ENCODE measurements around the gene LPAR1.

LPAR1 gene

DNA sequence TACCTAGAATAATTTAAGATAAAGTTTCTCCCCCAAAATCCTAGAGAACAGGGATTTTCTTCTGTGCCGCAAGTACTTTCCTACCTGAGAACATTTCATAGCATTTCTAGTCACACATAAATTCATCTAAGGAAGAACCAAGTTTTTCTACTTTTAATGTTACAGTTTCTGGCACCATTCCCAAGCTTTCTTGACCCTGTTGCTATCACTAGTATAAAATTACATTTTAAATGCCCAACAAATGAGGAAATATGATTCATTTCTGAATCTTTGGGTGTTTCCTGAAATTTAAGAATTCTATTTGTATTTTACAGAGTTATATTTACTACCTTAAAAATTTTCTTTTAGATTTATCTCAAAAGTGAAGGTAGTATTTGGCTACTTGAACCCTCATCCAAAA, 137.8 kb downstream of the LPAR1 start:
- no peak overlapping the region for H3K27ac ChIP-seq (ENCODE audit: low read length)
- H3K9ac ChIP-seq (ENCODE audit: low read length in 2 of 2) = no peak overlapping the region
- no peak overlapping the region for H3K4me3 ChIP-seq (ENCODE audit: low read length in 2 of 2)
- no peaks in the 10 kb centered on the region for H3K27me3 ChIP-seq (ENCODE audit: control insufficient read depth in 1 of 2, insufficient read depth in 2 of 2, low read length in 2 of 2)
- no peaks in the 10 kb centered on the region for H3K36me3 ChIP-seq (ENCODE audit: control insufficient read depth in 2 of 2, insufficient read depth in 2 of 2, low read length in 2 of 2)
- no peaks in the 10 kb centered on the region for H3K4me1 ChIP-seq (ENCODE audit: control insufficient read depth, insufficient read depth, low read length)
- H3K9me3 ChIP-seq (ENCODE audit: control insufficient read depth in 2 of 2, low read length in 2 of 2) = no peaks in the 10 kb centered on the region

DNA sequence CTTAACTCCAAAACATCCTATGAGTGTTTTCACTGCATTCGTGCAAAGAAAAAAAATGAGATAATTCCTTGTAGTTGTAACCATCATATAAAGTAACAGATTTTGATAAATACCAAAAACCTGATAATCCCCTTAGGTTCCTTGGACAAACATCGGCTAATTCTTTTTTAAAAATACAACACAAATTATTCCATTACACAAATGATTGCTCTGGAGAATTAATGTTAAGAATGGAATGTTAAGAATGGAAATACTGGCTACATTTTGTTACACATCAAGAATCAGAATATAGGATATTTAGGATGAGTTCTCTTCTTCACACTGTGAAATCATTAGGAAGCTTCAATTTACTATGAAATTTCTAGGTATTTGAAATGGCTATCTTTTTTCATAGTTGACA, 139.4 kb downstream of the LPAR1 start:
- no peaks in the 10 kb centered on the region for H3K9me3 ChIP-seq (ENCODE audit: control insufficient read depth in 2 of 2, low read length in 2 of 2)
- H3K27me3 ChIP-seq (ENCODE audit: control insufficient read depth in 1 of 2, insufficient read depth in 2 of 2, low read length in 2 of 2) = no peaks in the 10 kb centered on the region
- no peak overlapping the region for H3K4me3 ChIP-seq (ENCODE audit: low read length in 2 of 2)
- H3K9ac ChIP-seq (ENCODE audit: low read length in 2 of 2) = no peak overlapping the region
- no peak overlapping the region for H3K27ac ChIP-seq (ENCODE audit: low read length)
- no peaks in the 10 kb centered on the region for H3K4me1 ChIP-seq (ENCODE audit: control insufficient read depth, insufficient read depth, low read length)
- no peaks in the 10 kb centered on the region for H3K36me3 ChIP-seq (ENCODE audit: control insufficient read depth in 2 of 2, insufficient read depth in 2 of 2, low read length in 2 of 2)

DNA sequence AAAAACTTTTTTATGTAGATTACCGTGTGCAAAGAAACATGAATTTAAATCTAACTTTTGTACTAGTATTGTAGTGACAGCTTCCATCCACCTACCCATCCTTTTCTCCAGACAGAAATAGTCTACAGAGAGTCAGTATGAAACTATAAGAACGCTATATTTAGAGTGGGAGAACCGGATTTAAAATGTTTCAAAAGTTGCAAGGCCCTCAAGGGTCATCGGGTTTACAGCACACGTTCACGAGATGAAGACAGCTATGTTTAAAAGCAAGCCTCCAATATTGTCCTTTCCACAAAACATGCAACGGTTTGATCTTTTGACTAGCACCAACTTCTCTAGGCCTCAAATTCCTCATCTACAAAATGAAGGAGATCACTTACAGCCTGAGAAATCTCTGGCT, 139.9 kb downstream of the LPAR1 start:
- Histone ChIP-seq H3K4me3 (ENCODE audit: low read length in 2 of 2) (no peak overlapping the region), H3K9me3 (ENCODE audit: control insufficient read depth in 2 of 2, low read length in 2 of 2) (no peaks in the 10 kb centered on the region), H3K36me3 (ENCODE audit: control insufficient read depth in 2 of 2, insufficient read depth in 2 of 2, low read length in 2 of 2) (no peaks in the 10 kb centered on the region), H3K4me1 (ENCODE audit: control insufficient read depth, insufficient read depth, low read length) (no peaks in the 10 kb centered on the region), H3K9ac (ENCODE audit: low read length in 2 of 2) (no peak overlapping the region), H3K27ac (ENCODE audit: low read length) (no peak overlapping the region), H3K27me3 (ENCODE audit: control insufficient read depth in 1 of 2, insufficient read depth in 2 of 2, low read length in 2 of 2) (no peaks in the 10 kb centered on the region)

DNA sequence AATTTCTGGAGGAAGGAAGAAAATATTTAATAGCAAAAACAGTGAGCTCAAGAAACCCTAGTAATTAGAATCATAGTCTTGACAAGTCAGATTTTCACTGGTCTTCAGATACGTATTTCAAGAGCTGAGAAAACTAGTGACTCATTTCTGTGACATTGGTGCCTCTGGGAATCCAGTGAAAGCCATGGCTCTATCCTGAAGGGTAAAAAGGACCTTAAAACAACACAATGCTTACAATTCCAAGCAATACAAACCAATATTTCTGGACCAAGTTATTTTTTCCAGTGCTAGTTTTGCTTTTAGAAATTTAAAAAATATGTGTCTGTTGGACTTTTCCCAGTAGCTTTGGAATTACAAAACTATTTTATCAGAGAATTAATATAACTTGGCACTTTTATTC, 140.3 kb downstream of the LPAR1 start:
- Histone ChIP-seq H3K27ac (ENCODE audit: low read length) (no peak overlapping the region), H3K9me3 (ENCODE audit: control insufficient read depth in 2 of 2, low read length in 2 of 2) (no peaks in the 10 kb centered on the region), H3K9ac (ENCODE audit: low read length in 2 of 2) (no peak overlapping the region), H3K36me3 (ENCODE audit: control insufficient read depth in 2 of 2, insufficient read depth in 2 of 2, low read length in 2 of 2) (no peaks in the 10 kb centered on the region), H3K4me1 (ENCODE audit: control insufficient read depth, insufficient read depth, low read length) (no peaks in the 10 kb centered on the region), H3K4me3 (ENCODE audit: low read length in 2 of 2) (no peak overlapping the region), H3K27me3 (ENCODE audit: control insufficient read depth in 1 of 2, insufficient read depth in 2 of 2, low read length in 2 of 2) (no peaks in the 10 kb centered on the region)

DNA sequence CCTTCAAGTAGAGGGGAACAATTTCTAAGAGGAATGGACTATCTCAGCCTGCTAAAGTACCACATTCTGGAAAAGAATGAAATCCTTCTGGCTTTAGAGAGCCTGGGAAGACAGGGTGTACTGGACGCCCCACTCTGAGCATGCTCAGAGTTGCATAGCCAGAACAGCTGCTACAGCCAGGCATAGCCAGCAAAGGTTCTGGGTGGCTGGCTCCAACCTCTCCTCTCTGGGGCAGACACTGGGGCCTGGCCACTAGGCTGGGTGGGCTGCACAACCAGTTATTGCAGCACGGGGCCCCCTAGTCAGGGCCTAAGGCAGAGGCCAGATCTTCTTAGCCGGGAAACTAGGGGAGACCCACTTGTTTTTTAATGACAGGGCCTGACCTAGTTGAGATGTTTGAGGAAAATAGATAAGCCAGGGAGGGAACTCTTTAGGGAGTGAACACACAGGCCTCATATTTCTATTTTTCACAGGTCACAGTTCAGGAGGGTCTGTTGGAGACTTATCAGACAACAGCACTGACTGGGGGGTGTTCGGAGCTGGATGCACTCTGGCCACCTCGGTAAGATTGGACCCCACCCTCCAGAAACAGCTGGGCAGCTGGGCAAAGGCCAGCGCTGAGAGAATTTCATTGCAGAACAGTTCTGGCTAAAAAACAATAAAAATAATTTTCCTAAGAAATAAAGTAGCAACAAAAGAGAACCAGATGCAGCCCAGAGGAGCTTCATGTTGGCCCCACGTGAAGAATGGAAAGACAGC, 142.9 kb downstream of the LPAR1 start:
- Histone ChIP-seq H3K27ac (ENCODE audit: low read length) (no peak overlapping the region), H3K9me3 (ENCODE audit: control insufficient read depth in 2 of 2, low read length in 2 of 2) (no peaks in the 10 kb centered on the region), H3K9ac (ENCODE audit: low read length in 2 of 2) (no peak overlapping the region), H3K27me3 (ENCODE audit: control insufficient read depth in 1 of 2, insufficient read depth in 2 of 2, low read length in 2 of 2) (no peaks in the 10 kb centered on the region), H3K4me1 (ENCODE audit: control insufficient read depth, insufficient read depth, low read length) (no peaks in the 10 kb centered on the region), H3K4me3 (ENCODE audit: low read length in 2 of 2) (no peak overlapping the region), H3K36me3 (ENCODE audit: control insufficient read depth in 2 of 2, insufficient read depth in 2 of 2, low read length in 2 of 2) (no peaks in the 10 kb centered on the region)

DNA sequence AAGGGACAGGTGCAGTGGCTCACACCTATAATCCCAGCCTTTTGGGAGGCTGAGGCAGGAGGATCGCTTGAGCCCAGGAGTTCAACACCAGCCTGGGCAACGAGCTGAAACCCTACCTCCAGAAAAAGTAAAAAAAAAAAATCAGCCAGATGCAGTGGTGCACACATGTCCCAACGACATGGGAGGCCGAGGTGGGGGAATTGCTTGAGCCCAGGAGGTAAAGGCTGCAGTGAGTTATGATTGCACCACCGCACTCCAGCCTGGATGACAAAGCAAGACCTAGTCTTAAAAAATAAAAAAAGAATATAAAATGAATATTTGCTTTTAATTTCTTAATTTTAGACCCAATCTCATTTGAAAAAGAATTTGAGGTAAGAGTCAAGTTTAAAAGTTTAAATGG, 143.5 kb downstream of the LPAR1 start:
- Histone ChIP-seq H3K4me1 (ENCODE audit: control insufficient read depth, insufficient read depth, low read length) (no peaks in the 10 kb centered on the region), H3K4me3 (ENCODE audit: low read length in 2 of 2) (no peak overlapping the region), H3K9ac (ENCODE audit: low read length in 2 of 2) (no peak overlapping the region), H3K27ac (ENCODE audit: low read length) (no peak overlapping the region), H3K36me3 (ENCODE audit: control insufficient read depth in 2 of 2, insufficient read depth in 2 of 2, low read length in 2 of 2) (no peaks in the 10 kb centered on the region), H3K9me3 (ENCODE audit: control insufficient read depth in 2 of 2, low read length in 2 of 2) (no peaks in the 10 kb centered on the region), H3K27me3 (ENCODE audit: control insufficient read depth in 1 of 2, insufficient read depth in 2 of 2, low read length in 2 of 2) (no peaks in the 10 kb centered on the region)

DNA sequence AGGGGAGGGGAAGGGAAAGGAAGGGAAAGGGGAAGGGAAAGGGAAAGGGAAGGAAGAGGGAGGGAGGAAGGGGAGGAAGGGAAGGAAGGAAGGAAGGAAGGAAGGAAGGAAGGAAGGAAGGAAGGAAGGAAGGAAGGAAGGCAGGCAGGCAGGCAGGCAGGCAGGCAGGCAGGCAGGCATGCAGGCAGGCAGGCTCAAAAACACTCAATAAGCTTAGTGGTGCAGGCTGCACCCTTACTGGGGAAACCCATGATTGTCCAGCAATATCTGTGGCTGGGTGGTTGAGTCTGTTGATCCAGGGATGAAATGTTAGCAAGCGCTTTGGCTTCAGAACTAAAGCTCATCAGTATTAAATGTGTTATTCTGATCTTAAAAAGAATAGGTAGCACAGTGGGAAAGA, 145.6 kb downstream of the LPAR1 start:
- Histone ChIP-seq H3K27ac (ENCODE audit: low read length) (no peak overlapping the region), H3K9me3 (ENCODE audit: control insufficient read depth in 2 of 2, low read length in 2 of 2) (no peaks in the 10 kb centered on the region), H3K9ac (ENCODE audit: low read length in 2 of 2) (no peak overlapping the region), H3K36me3 (ENCODE audit: control insufficient read depth in 2 of 2, insufficient read depth in 2 of 2, low read length in 2 of 2) (no peaks in the 10 kb centered on the region), H3K4me1 (ENCODE audit: control insufficient read depth, insufficient read depth, low read length) (no peaks in the 10 kb centered on the region), H3K4me3 (ENCODE audit: low read length in 2 of 2) (no peak overlapping the region), H3K27me3 (ENCODE audit: control insufficient read depth in 1 of 2, insufficient read depth in 2 of 2, low read length in 2 of 2) (no peaks in the 10 kb centered on the region)

DNA sequence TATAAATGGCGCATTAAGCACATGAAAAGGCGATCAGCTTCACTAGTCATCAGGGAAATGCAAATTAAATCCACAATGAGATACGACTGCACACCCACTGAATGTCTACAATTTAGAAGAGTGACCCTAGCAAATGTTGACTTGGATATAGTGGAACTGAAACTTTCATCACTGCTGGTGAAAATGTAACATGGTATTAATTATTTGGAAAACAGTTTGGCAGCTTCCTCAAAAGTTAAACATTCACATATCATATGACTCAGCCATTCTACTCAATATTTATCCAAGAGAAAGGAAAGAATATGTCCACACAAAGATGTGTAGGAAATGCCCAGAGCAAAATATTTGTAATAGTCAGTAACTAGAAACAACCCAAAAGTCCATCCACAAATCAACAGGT, 146.5 kb downstream of the LPAR1 start:
- Histone ChIP-seq H3K9ac (ENCODE audit: low read length in 2 of 2) (no peak overlapping the region), H3K9me3 (ENCODE audit: control insufficient read depth in 2 of 2, low read length in 2 of 2) (no peaks in the 10 kb centered on the region), H3K27ac (ENCODE audit: low read length) (no peak overlapping the region), H3K27me3 (ENCODE audit: control insufficient read depth in 1 of 2, insufficient read depth in 2 of 2, low read length in 2 of 2) (no peaks in the 10 kb centered on the region), H3K4me3 (ENCODE audit: low read length in 2 of 2) (no peak overlapping the region), H3K36me3 (ENCODE audit: control insufficient read depth in 2 of 2, insufficient read depth in 2 of 2, low read length in 2 of 2) (no peaks in the 10 kb centered on the region), H3K4me1 (ENCODE audit: control insufficient read depth, insufficient read depth, low read length) (no peaks in the 10 kb centered on the region)

DNA sequence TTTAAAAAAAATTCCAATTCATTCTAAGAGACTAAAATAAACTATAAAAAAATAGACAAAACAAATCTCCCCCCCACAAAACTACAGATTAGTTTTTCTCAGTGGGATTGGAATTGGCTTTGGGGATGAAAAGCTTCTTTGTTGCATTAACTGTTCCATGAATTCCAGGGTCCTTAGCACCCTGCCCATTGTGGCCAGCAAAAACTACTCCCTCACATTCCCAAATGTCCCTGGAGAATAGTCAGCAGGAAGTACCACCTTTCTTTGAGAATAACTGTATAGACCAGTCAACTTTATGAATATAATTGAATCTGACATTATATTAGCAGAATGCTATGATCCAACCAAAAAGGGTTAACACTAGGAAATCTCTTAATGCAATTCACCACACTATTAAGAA, 147.9 kb downstream of the LPAR1 start:
- no peak overlapping the region for H3K27ac ChIP-seq (ENCODE audit: low read length)
- H3K36me3 ChIP-seq (ENCODE audit: control insufficient read depth in 2 of 2, insufficient read depth in 2 of 2, low read length in 2 of 2) = no peaks in the 10 kb centered on the region
- H3K4me1 ChIP-seq (ENCODE audit: control insufficient read depth, insufficient read depth, low read length) = no peaks in the 10 kb centered on the region
- no peaks in the 10 kb centered on the region for H3K9me3 ChIP-seq (ENCODE audit: control insufficient read depth in 2 of 2, low read length in 2 of 2)
- no peaks in the 10 kb centered on the region for H3K27me3 ChIP-seq (ENCODE audit: control insufficient read depth in 1 of 2, insufficient read depth in 2 of 2, low read length in 2 of 2)
- no peak overlapping the region for H3K4me3 ChIP-seq (ENCODE audit: low read length in 2 of 2)
- H3K9ac ChIP-seq (ENCODE audit: low read length in 2 of 2) = no peak overlapping the region

DNA sequence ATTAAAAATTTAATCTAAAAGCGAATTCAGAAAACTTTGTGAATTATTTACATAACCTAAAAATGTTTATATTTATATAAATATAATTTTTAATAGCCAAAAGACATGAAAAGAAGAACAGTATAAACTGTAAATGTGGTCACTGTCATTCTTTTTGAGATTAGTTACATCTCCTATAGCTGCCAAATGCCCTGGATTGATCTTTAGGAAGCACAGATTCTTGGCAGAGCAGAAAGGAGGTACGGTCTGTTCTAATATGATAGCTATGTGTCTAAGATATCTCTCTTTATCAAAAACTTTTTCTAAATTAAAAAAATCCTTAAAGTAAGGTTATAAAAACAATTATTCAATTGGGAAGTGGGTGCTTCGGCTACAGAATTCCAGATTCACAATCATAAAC, 151.0 kb downstream of the LPAR1 start:
- H3K4me3 ChIP-seq (ENCODE audit: low read length in 2 of 2) = no peak overlapping the region
- no peaks in the 10 kb centered on the region for H3K27me3 ChIP-seq (ENCODE audit: control insufficient read depth in 1 of 2, insufficient read depth in 2 of 2, low read length in 2 of 2)
- H3K36me3 ChIP-seq (ENCODE audit: control insufficient read depth in 2 of 2, insufficient read depth in 2 of 2, low read length in 2 of 2) = no peaks in the 10 kb centered on the region
- no peak overlapping the region for H3K9ac ChIP-seq (ENCODE audit: low read length in 2 of 2)
- H3K4me1 ChIP-seq (ENCODE audit: control insufficient read depth, insufficient read depth, low read length) = no peaks in the 10 kb centered on the region
- no peaks in the 10 kb centered on the region for H3K9me3 ChIP-seq (ENCODE audit: control insufficient read depth in 2 of 2, low read length in 2 of 2)
- H3K27ac ChIP-seq (ENCODE audit: low read length) = no peak overlapping the region

DNA sequence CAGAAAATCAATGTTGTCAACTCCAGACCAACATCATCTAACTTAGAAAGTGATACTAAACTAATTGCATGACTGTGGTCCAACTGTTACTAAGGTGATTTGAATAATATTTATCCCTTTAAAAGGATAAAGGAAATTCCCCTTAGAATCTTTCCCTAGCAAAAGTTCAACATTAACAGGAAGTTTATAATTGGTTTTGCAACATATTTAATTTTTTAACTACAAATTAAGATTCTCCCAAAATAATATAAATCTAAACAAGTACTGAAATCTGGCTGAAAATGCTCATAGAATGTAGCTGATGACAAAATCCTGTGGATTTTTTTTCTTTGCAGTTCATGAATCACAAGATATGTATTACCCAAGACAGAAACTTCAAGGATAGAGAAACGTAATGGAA, 151.4 kb downstream of the LPAR1 start:
- no peaks in the 10 kb centered on the region for H3K9me3 ChIP-seq (ENCODE audit: control insufficient read depth in 2 of 2, low read length in 2 of 2)
- H3K4me3 ChIP-seq (ENCODE audit: low read length in 2 of 2) = no peak overlapping the region
- H3K4me1 ChIP-seq (ENCODE audit: control insufficient read depth, insufficient read depth, low read length) = no peaks in the 10 kb centered on the region
- no peaks in the 10 kb centered on the region for H3K36me3 ChIP-seq (ENCODE audit: control insufficient read depth in 2 of 2, insufficient read depth in 2 of 2, low read length in 2 of 2)
- H3K27me3 ChIP-seq (ENCODE audit: control insufficient read depth in 1 of 2, insufficient read depth in 2 of 2, low read length in 2 of 2) = no peaks in the 10 kb centered on the region
- no peak overlapping the region for H3K9ac ChIP-seq (ENCODE audit: low read length in 2 of 2)
- no peak overlapping the region for H3K27ac ChIP-seq (ENCODE audit: low read length)
